Cardiac muscle cell (in vitro differentiated cells and primary cell): ENCODE data around the gene ATG12. TPM values are rescaled to one million over a fixed set of nuclear protein-coding genes. Genes with fewer than 3 reads are reported as not detected.
"Not testable (repeated sequence)": the region's sequence is repeated elsewhere in the genome, so short reads cannot be mapped to it uniquely, and the experiment has no call there.

ENCODE experiments used
- DNase-seq, 2 donors: peaks; one replicate each; pipeline versions ENCODE4 v3.0.0 to v3.0.0-alpha.2; 2010 to 2017; ENCODE audit warnings: low read depth in 1 of 2, low spot score in 1 of 2
- H3K27ac ChIP-seq: fragments of 200-600 bp; sonication (generic); 2 replicates; pipeline ENCODE4 v1.5.1; 2016
- H3K27me3 ChIP-seq: fragments of 200-600 bp; sonication (generic); 2 replicates; pipeline ENCODE4 v1.6.0; 2016; ENCODE audit warnings: control low read depth
- H3K36me3 ChIP-seq: fragments of 200-600 bp; sonication (generic); 2 replicates; pipeline ENCODE4 v1.5.1; 2016; ENCODE audit warnings: control low read depth
- H3K4me1 ChIP-seq: fragments of 200-600 bp; sonication (generic); 2 replicates; pipeline ENCODE4 v1.8.1; 2017; ENCODE audit warnings: low read depth, mild to moderate bottlenecking, mixed run types
- H3K4me3 ChIP-seq: fragments of 200-600 bp; sonication (generic); 2 replicates; pipeline ENCODE4 v1.5.1; 2016; ENCODE audit warnings: mild to moderate bottlenecking
- H3K9me3 ChIP-seq: fragments of 200-600 bp; sonication (generic); 2 replicates; pipeline ENCODE4 v1.5.1; 2017; ENCODE audit warnings: low read depth, mild to moderate bottlenecking, control low read depth
- polyA plus RNA-seq: library from polyadenylated mRNA; unstranded; fragments of >200 nt; fragmentation: Nextera tagmentation; extraction: Ambion mirVana; gene quantifications from 2 replicates; pipeline ENCODE4 v1.2.1, GENCODE V29; 2016
- total RNA-seq: library from RNA; depleted of rRNA; stranded (reverse); fragments of >200 nt; gene quantifications from 2 replicates; pipeline ENCODE4 v1.2.3, GENCODE V29; 2016
- TF ChIP-seq, protein P1 (sequence below): IDR thresholded peaks from 2 replicates; pipeline ENCODE4 v1.5.1; 2012; ENCODE audit warnings: low read depth, mild to moderate bottlenecking, low read length

ATG12 gene
- total and polyA plus RNA-seq, 2 experiments from 2014 or later, result 31.4 to 60.8 TPM

DNA sequence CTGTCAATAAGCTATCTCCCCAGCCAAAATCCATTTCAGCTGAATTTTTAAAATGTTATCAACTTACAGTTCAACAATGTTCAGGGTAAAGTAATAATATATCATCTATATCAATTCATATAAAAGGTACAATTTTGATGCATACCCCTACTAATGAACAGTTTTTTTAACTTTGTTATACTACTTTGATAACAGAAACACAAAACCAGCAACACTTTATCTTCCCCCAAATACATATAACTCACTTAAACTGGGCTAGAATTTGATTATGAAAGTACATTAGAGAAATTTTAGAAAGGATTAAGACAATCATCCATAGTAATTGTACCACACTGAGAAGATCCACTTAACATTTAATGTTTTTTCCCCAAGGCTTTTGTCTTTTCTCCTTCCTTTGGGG lies 30.0 kb downstream of the ATG12 start:
- TF ChIP-seq, protein P1, sequence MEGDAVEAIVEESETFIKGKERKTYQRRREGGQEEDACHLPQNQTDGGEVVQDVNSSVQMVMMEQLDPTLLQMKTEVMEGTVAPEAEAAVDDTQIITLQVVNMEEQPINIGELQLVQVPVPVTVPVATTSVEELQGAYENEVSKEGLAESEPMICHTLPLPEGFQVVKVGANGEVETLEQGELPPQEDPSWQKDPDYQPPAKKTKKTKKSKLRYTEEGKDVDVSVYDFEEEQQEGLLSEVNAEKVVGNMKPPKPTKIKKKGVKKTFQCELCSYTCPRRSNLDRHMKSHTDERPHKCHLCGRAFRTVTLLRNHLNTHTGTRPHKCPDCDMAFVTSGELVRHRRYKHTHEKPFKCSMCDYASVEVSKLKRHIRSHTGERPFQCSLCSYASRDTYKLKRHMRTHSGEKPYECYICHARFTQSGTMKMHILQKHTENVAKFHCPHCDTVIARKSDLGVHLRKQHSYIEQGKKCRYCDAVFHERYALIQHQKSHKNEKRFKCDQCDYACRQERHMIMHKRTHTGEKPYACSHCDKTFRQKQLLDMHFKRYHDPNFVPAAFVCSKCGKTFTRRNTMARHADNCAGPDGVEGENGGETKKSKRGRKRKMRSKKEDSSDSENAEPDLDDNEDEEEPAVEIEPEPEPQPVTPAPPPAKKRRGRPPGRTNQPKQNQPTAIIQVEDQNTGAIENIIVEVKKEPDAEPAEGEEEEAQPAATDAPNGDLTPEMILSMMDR, result no peak
- H3K9me3 ChIP-seq, result no peaks in the 10 kb centered on the region
- H3K36me3 ChIP-seq, result no peaks in the 10 kb centered on the region
- no peaks in the 10 kb centered on the region for H3K4me1 ChIP-seq
- H3K27me3 ChIP-seq, result peaks cover 25% of the 10 kb centered on the region
- no peak for DNase-seq
- H3K27ac ChIP-seq, result no peak overlapping the region
- no peak overlapping the region for H3K4me3 ChIP-seq

DNA sequence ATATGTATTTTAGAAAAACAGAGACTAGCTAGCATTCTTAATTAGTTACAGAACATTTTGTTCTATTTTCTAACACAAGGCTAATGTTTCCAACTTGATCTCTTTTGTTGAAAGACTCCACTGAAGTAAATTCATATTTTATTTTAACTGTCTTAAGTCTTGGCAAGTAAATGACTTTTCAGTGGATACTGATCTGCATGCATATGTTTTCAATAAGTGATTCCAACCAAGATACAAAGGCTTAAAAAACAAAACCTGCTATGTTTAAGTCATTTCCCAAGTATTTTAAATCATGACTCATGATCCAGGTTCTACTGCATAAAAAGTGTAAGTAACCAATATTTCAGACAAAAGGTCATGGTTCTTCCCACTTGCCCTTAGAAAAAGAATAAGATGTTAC lies 30.6 kb downstream of the ATG12 start:
- H3K27ac ChIP-seq, result no peak overlapping the region

DNA sequence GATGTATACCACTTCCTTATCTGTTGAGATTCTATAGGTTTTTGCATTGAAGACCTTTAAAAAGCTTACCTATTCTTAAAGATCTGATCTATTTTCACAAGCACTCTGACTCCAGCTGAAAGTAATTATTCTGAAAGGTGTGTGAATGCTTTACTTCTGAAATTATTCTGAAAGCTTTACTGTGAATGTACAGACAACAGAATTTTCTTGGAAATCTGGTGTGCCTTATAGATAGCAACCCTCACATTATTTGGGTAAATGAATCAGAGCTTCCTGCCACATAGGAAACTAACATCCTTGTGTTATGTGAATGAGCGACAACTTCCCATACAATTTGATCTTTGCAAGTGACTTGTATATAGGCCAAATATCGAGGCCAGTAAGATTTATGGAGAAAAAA lies 31.4 kb downstream of the ATG12 start:
- Histone ChIP-seq H3K36me3 (no peaks in the 10 kb centered on the region), H3K9me3 (no peaks in the 10 kb centered on the region), H3K4me3 (no peak overlapping the region), H3K27ac (no peak overlapping the region), H3K4me1 (no peaks in the 10 kb centered on the region), H3K27me3 (peaks cover 15% of the 10 kb centered on the region)
- no peak for DNase-seq
- TF ChIP-seq, protein P1, result no peak

More for the DNA sequence above, 30.6 kb downstream of the ATG12 start:
- Histone ChIP-seq H3K4me1 (no peaks in the 10 kb centered on the region), H3K9me3 (no peaks in the 10 kb centered on the region), H3K27me3 (peaks cover 23% of the 10 kb centered on the region), H3K4me3 (no peak overlapping the region), H3K36me3 (no peaks in the 10 kb centered on the region)
- DNase-seq, result no peak
- TF ChIP-seq, protein P1, result no peak

DNA sequence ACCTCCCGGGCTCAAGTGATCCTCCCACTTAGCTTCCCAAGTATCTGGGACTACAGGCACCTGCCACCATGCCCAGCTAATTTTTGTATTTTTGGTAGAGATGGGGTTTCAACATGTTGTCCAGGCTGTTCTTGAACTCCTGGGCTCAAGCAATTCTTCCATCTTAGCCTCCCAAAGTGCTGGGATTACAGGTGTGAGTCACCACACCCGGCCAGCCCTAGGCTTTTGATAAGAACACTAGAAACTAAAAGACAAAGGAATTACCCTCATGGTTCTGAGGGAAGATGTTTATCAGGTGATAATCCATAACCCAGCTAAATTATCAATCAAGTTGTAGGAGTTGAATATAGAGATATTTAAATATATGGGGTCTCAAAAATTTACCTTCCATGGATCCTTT lies 33.3 kb downstream of the ATG12 start:
- not testable (repeated sequence) for H3K27me3 ChIP-seq, H3K9me3 ChIP-seq, H3K4me3 ChIP-seq, DNase-seq, H3K4me1 ChIP-seq, H3K27ac ChIP-seq, H3K36me3 ChIP-seq

DNA sequence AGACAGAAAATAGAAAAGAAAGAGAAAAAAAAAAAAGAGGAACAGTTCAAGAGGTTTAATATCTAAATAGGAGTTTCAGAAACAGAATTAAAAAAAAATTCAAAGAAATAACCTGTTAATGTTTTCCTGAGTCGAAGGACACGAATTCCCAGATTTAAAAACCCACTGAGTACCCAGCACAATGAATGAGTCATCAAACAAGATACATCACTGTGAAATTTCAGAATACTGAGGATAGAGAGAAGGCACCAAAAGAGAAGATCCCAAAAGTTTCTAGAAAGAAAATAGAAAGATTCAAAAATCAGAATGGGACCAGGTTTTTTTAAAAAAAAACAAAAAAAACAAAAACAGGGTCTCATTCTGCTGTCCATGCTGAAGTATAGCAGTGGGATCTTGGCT lies 33.7 kb downstream of the ATG12 start:
- no peaks in the 10 kb centered on the region for H3K27me3 ChIP-seq
- TF ChIP-seq, protein P1, result no peak
- H3K4me3 ChIP-seq, result no peak overlapping the region
- no peak overlapping the region for H3K27ac ChIP-seq
- H3K36me3 ChIP-seq, result no peaks in the 10 kb centered on the region
- H3K4me1 ChIP-seq, result no peaks in the 10 kb centered on the region
- no peak for DNase-seq
- no peaks in the 10 kb centered on the region for H3K9me3 ChIP-seq

DNA sequence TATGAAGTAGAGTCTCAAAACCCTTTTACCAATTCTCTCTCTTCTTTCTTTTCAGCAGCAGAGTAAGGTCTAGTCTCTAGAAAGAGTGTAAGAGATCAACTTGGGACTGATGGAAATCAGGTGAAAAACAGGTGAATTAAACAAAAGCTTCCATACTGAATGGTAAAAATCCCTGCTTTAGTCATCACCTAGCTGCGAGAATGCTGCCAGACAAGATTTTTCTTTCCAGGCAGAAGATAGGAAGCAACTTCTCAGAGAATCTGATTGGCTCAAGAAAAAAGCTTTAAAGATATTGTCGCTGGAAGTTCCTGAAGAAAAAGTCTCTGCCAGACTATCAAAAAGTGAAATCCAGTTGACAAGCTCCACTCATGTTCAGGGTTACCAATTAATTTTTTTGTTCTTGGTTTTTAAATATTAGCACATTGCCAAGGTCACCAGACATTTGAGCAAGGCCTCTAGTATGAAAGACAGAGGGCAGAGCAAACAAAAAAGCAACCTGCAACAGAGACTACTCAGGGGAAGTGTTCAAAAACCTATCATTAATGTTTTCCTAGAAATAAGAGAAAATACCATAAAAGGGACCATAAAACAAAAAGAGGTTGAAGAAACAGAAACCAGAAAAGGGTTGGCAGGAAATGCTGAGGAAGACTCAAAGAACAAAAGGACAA lies 34.2 kb downstream of the ATG12 start:
- H3K4me3 ChIP-seq, result no peak overlapping the region
- TF ChIP-seq, protein P1, result no peak
- H3K27me3 ChIP-seq, result no peaks in the 10 kb centered on the region
- H3K4me1 ChIP-seq, result no peaks in the 10 kb centered on the region
- H3K27ac ChIP-seq, result no peak overlapping the region
- H3K36me3 ChIP-seq, result no peaks in the 10 kb centered on the region
- DNase-seq, result no peak
- no peaks in the 10 kb centered on the region for H3K9me3 ChIP-seq
